Astrocyte (in vitro differentiated cells and primary cell): ENCODE measurements around the gene NTRK3.

ENCODE experiments used
- EZH2 ChIP-seq: IDR thresholded peaks from 2 replicates; pipeline ENCODE4 v1.6.1; 2012; ENCODE audit warnings: mild to moderate bottlenecking, low read length, inconsistent platforms; ENCODE audit not compliant: insufficient read depth
- TF ChIP-seq, protein P1 (sequence below): IDR thresholded peaks from 2 replicates; pipeline ENCODE4 v1.5.1; 2011; ENCODE audit warnings: low read depth, mild to moderate bottlenecking, inconsistent platforms, low read length, moderate library complexity; ENCODE audit not compliant: insufficient read depth

DNA sequence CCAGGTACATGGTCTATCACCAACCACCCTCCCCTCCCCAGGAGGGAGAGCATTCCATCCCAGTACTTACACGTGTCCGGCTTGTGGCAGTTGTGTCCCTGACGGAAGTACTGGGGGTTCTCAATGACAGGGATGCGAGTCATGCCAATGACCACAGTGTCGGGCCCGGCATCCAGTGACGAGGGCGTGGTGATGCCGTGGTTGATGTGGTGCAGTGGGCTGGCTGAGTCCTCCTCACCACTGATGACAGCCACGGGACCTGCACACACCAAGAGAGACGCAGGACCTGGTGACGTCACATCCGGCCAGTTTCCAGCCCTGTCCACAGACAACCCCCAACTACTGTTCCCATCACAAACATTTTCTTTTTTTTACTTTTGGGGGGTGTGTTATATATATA is 223.8 kb downstream of the NTRK3 start:
- TF ChIP-seq, protein P1, sequence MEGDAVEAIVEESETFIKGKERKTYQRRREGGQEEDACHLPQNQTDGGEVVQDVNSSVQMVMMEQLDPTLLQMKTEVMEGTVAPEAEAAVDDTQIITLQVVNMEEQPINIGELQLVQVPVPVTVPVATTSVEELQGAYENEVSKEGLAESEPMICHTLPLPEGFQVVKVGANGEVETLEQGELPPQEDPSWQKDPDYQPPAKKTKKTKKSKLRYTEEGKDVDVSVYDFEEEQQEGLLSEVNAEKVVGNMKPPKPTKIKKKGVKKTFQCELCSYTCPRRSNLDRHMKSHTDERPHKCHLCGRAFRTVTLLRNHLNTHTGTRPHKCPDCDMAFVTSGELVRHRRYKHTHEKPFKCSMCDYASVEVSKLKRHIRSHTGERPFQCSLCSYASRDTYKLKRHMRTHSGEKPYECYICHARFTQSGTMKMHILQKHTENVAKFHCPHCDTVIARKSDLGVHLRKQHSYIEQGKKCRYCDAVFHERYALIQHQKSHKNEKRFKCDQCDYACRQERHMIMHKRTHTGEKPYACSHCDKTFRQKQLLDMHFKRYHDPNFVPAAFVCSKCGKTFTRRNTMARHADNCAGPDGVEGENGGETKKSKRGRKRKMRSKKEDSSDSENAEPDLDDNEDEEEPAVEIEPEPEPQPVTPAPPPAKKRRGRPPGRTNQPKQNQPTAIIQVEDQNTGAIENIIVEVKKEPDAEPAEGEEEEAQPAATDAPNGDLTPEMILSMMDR = no peak
- TF ChIP-seq EZH2 = no peak
